NCI-H748 (cell line): ENCODE data around the gene TMEM14A.

Source experiments
- DNase-seq: peaks from one replicate; lab custom pipeline; 2025; ENCODE audit not compliant: unreplicated experiment; lab: John Stamatoyannopoulos, UW

TMEM14A gene

GRCh38 chr6:52733172-52733571, 62.3 kb downstream of the TMEM14A start:
- DNase-seq, result no peak

DNA sequence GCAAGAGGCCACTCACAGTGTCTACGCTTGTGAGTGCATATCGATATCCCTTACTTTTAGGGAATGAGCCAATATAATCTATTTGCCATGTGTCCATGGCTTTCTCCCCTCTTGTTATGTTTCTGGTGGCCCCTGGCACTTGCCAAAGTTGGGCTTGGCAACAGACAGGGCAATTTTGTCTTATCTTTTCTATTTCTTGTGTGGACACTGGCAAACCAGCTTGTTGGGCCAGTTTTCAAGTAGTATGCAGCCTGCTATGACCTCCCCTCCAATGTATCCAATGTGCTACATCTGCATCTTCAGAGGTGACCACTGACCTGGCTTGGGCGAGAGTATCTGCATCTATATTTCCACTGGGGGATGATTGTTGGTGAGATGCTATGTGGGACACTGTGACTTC, 63.2 kb downstream of the TMEM14A start:
- no peak for DNase-seq

DNA sequence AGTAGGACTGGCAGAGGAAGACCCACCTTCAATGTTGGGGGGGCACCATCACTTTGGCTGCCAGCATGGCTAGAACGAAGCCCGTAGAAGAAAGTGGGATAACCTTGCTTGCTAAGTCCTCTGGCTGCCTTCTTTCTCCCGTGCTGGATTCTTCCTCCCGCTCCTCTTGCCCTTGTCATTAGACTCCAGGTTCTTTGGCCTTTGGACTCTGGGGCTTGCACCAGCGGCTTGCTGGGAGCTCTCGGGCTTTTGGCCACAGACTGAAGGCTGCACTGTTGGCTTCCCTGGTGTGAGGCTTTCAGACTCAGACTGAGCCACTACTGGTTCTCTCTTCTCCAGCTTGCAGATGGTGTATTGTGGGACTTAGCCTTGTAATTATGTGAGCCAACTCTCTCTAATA, 64.2 kb downstream of the TMEM14A start:
- no peak for DNase-seq

- no peak for DNase-seq
Observed at GRCh38 chr6:52736145-52736544, 65.2 kb downstream of the TMEM14A start.
